Measurements from ENCODE around the gene CHD6.

CHD6 gene

GRCh38 chr20:41592516-41593216 lies 25.5 kb downstream of the CHD6 start:
- no peak for DNase-seq (ENCODE audit: low read depth in 1 of 2, low spot score in 1 of 2)

DNA sequence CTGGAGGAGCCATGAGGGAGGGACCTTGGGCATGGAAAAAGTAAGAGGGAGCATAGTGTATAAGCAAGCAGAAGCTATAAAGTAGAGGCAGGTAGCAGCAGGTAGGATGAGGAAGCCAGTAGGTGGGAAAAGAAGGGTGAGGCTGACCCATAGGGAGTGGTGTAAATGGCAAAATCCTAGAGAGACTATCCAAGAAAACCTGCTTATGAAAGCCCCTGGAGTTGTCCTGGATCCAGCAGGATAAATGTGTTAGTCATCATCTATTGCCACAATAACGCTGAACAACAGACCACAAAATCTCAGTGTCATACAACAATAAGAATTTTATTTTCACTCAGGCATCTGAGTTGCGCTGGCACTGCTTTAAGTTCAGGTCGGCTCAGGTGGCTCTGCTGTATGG lies 30.2 kb downstream of the CHD6 start:
- no peak for DNase-seq (ENCODE audit: low read depth in 1 of 2, low spot score in 1 of 2)

- no peak for DNase-seq (ENCODE audit: low read depth in 1 of 2, low spot score in 1 of 2)
Measured at GRCh38 chr20:41587523-41587922, 30.7 kb downstream of the CHD6 start.

- no peak for DNase-seq (ENCODE audit: low read depth in 1 of 2, low spot score in 1 of 2)
Measured at GRCh38 chr20:41586772-41587171, 31.4 kb downstream of the CHD6 start.

GRCh38 chr20:41580350-41580749 lies 37.8 kb downstream of the CHD6 start:
- no peak for DNase-seq (ENCODE audit: low read depth in 1 of 2, low spot score in 1 of 2)

GRCh38 chr20:41577129-41578009 lies 40.8 kb downstream of the CHD6 start:
- DNase-seq (ENCODE audit: low read depth in 1 of 2, low spot score in 1 of 2) = no peak

DNA sequence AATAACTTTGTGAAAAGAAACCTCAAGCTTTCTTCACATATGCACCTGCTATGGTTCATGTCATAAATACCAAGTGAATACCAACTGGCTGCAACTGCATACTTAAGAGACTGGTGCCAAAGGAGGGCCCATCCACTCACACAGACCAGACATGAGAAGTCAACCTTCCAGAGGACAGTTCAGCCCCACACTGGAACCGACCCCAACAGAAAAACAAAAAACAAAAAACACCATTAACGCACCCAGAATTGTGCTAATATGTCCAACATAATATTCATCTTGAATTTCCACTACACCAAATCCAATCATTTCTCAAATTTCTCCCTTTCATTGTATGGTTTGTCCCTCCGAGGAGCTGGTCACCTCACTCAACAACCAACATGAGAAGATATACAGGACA lies 42.8 kb downstream of the CHD6 start:
- DNase-seq (ENCODE audit: low read depth in 1 of 2, low spot score in 1 of 2) = no peak

- DNase-seq (ENCODE audit: low read depth in 1 of 2, low spot score in 1 of 2) = no peak
Measured at GRCh38 chr20:41574802-41575389, 43.3 kb downstream of the CHD6 start.

- DNase-seq (ENCODE audit: low read depth in 1 of 2, low spot score in 1 of 2) = no peak
Measured at GRCh38 chr20:41573955-41574354, 44.2 kb downstream of the CHD6 start.

DNA sequence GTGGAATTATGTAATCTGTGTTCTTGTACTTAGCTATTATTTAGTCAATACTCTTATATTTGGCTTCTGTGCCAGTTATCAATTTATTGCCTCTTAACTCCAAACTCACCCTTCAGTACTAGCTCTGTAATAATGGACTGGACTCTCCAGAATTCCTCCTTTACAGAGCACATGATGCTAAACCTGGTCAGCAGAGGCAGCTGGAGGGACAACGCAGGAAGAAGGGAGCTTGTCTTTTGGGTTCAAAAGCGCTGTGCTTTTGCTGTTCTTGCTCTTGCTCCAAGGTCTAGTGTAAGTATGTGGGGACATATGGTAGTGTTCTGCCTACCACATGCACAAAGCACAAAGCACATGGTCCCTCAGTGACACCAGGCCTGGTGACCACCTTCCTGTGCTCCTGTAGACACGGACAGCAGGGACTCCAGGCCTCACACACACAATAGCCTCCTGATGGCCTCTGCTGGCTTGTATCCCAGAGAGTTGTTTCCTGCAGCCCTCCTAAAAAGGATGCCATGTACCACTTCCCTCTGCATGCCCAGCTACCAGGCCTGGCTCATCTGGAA lies 46.1 kb downstream of the CHD6 start:
- DNase-seq (ENCODE audit: low read depth in 1 of 2, low spot score in 1 of 2) = no peak

- no peak for DNase-seq (ENCODE audit: low read depth in 1 of 2, low spot score in 1 of 2)
Measured at GRCh38 chr20:41571006-41571405, 47.2 kb downstream of the CHD6 start.

- DNase-seq (ENCODE audit: low read depth in 1 of 2, low spot score in 1 of 2) = no peak
Measured at GRCh38 chr20:41570557-41570956, 47.6 kb downstream of the CHD6 start.

- no peak for DNase-seq (ENCODE audit: low read depth in 1 of 2, low spot score in 1 of 2)
Measured at GRCh38 chr20:41567615-41568014, 50.6 kb downstream of the CHD6 start.

GRCh38 chr20:41566896-41567527 lies 51.2 kb downstream of the CHD6 start:
- DNase-seq (ENCODE audit: low read depth in 1 of 2, low spot score in 1 of 2) = no peak

DNA sequence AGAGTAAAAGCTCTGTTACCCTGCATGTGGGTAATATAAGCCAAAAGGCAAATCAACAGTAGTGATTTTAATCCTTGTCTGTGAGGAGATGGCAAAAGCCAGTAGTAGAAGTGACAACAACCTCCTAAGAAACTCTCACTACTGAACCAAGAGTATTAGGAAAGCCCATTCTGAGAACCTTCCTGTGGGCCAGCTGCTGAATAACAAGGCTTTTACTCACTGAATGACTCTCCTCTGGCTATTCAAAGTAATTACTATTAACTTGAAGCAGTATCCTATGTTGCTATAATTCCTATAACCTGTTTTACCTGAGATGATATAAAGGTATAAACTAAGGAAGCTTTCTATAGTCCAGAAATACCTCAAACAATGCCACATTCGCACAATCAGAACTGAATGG lies 55.1 kb downstream of the CHD6 start:
- no peak for DNase-seq (ENCODE audit: low read depth in 1 of 2, low spot score in 1 of 2)

DNA sequence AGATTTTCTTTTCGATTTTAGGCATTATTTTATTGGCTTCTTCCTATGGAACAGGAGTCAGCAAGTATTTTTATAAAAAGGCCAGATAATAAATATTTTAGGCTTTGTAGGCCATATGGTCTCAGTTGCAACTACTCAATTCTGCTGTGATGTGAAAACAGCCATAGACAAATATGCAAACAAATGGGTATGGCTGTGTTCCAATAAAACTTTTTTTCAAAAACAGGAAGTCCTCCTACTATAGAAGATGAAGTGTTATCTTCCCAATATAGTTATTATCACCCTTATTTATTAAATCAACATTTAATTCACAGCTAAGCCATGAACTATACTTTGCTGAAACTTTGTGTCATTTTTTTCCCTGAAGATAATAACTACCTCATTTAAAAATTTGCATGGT lies 57.2 kb downstream of the CHD6 start:
- no peak for DNase-seq (ENCODE audit: low read depth in 1 of 2, low spot score in 1 of 2)

GRCh38 chr20:41559658-41560057 lies 58.5 kb downstream of the CHD6 start:
- no peak for DNase-seq (ENCODE audit: low read depth in 1 of 2, low spot score in 1 of 2)

- DNase-seq (ENCODE audit: low read depth in 1 of 2, low spot score in 1 of 2) = no peak
Measured at GRCh38 chr20:41553142-41553879, 64.9 kb downstream of the CHD6 start.

DNA sequence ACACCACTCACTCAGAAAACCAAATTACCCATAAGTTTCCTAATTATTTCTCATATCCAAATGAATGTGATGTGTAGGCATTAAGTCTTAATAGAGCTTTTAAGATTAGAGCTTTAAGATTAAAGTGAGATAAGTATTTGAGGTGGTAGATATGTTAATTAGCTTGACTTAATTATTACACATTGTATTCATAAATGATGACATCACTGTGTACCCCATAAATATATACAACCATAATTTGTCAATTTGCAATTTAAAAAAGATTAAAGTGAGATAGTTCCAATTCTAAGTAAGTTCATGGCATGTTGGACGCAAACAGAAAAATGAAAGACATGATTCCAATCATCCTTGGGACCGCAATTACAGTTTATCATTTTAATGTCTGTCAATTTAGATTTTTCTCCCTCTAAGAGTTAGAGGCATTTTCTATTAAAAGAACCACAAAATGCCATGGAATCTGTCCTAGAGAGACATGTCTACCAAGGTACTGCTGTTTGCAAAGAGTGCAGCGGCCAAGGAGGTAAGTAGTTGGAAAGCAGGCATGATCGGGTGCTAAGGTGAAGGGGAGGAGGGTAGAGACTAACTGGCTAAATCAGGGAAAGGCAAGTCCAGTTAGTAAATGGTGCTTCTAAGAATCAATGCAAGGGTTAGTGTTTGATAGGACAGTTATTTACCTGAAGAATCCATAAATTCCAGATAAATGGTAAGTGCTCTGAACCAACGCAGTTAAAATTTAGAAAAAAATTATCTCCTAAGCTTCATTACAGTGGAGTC lies 65.7 kb downstream of the CHD6 start:
- no peak for DNase-seq (ENCODE audit: low read depth in 1 of 2, low spot score in 1 of 2)

Measured in activated T-helper 1 cell treated with anti-CD3 and anti-CD28 coated beads, Interleukin-2, amount 50 U/mL, for 16 hours (primary cell).